Cerebellar cortex (tissue), 1 donor: ENCODE measurements around the gene PRR14.

Experiments
- DNase-seq: peaks from one replicate; pipeline ENCODE4 v3.0.0-alpha.2; 2015; ENCODE audit warnings: low spot score

The PRR14 gene

DNA sequence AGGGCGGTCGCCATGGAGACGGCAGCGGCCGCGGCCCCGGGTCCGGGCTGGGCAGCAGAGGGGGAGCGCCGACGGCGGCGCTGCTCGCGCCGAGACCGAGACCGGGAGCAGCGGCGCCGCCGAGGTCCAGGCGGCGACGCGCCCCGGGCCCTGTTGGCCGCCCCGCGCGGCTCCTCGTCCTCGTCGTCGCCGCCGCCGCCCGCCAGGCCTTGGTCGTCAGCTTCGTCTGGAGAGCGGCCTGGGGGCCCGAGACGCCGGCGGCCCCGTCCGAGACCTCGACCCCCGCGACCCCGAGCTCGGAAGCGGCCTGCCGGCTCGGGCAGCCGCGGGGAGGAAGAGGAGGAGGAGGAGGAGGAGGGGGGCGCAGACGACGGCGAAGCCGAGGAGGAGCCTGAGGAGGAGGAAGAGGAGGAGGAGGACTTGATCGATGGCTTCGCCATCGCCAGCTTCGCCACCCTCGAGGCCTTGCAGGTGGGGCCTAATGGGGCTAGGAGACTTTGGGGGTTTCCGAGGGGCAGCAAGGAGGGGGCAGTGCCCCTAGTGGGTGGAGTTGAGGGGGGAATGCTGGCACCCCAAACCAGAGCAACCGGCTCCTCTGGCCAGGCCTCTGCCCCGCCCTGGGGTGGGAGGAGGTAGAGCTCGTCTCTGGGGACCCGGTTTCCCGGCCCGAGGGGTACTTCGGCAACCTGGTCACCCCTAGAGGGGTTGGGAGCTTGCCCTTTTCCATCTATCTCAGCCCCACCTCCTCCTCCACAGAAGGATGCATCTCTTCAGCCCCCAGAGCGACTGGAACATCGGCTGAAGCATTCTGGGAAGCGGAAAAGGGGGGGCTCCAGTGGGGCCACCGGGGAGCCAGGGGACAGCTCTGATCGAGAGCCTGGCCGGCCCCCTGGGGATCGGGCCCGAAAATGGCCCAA, 9.0 kb downstream of the PRR14 start:
- DNase-seq, result no peak

DNA sequence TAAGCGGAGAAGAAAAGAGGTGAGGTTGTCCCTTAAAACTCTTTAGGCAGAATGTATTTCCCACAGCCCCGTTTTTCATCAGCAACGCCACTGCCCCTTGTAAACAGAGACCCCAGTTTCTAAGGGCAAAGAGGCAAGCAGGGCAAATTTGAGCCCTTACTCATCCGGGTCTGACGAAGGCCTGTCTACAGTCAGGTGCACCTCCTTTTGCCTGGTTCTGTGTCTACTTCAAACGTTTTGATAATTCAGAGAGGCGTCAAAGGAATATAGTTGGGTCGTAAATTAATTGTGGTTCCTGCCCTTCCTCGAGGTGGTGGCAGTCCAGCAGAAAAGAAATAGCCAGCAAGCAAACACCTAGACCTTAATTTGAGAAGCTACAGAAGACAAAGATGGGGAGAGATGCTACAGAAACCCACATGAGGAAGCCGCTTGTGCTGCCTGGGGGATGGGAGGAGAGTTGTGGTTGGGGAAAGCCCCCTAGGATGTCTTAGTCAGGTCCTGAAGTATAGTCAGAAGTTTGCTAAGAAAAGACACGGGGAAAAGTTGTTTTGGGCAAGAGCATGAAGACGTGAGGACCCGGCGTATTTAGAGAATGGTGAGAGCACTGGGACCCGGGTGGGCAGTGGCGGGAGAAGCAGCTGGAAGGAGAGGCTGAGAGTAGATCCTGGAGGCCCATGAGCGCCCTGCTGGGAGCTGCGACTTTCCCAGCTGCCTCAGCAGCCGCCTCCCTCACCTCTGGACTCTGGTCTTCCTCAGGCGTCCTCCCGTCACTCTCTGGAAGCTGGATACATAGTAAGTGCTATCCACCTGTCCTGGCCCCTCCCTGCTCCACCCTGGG, 9.9 kb downstream of the PRR14 start:
- DNase-seq, result no peak

DNA sequence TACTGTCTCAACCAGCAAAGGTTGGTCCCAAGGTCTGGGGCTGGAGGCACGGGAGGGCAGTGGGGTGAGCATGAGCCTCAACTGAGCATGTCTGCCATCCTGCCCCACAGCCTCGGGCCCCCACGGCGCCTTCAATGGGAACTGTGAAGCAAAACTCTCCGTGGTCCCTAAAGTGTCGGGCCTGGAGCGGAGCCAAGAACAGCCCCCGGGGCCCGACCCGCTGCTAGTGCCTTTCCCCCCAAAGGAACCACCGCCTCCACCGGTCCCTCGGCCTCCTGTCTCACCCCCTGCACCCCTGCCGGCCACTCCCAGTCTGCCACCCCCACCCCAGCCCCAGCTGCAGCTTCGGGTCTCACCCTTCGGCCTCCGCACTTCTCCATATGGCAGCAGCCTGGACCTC, 11.7 kb downstream of the PRR14 start:
- no peak for DNase-seq

DNA sequence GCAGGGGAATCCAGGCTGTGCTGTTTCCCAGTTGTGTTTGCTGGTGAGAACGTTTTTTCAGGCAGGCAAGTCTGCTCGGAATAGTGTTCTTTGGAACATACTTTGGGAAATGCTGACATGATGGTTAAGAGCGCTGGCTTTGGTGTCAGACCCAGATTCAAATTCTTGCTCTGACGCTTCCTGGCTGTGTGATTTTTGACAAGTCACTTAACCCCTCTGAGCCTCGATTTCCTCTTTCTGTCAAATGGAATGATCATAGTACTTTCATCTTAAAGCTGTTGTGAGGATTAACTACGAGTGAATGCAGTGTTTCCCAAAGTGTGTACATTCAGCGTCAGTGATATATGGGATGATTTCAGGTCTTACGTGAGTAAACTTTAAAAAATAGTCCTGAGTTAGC, 12.3 kb downstream of the PRR14 start:
- DNase-seq, result no peak

DNA sequence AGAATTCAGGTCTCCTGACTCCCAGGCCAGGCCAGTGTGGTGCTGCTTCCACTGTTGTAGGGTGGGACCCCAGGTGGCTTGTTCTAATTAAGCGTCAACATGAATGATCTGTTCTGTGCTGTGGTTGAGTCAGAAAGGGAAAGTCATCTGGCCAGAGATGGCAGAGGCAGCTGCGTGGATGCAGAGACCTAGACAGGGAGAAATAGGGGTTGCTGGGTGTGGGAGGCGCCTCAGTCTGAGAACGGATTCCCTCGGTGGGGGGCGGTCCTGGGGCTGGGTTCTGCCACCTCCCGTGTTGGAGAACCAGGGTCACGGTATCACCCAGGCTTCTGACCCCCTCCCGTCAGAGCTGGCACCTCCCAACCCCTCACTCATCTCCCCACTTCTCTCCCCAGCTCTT, 13.1 kb downstream of the PRR14 start:
- no peak for DNase-seq

DNA sequence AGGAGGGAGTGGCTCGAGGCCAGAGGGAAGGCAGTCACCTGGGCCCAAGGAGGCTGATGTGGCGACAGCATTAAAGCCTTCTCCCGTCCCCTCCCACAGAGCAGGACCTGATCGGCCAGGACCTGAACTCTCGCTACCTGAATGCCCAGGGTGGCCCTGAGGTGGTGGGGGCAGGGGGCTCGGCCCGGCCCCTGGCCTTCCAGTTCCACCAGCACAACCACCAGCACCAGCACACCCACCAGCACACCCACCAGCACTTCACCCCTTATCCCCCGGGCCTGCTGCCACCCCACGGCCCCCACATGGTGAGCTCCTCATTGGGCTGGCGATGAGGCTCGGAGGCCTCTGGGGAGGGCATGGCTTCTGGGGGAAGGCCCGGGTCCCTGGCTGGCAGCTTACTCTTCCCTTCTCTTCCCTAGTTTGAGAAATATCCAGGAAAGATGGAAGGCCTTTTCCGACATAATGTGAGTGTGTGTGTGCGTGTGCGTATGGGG, 13.9 kb downstream of the PRR14 start:
- DNase-seq, result no peak

DNA sequence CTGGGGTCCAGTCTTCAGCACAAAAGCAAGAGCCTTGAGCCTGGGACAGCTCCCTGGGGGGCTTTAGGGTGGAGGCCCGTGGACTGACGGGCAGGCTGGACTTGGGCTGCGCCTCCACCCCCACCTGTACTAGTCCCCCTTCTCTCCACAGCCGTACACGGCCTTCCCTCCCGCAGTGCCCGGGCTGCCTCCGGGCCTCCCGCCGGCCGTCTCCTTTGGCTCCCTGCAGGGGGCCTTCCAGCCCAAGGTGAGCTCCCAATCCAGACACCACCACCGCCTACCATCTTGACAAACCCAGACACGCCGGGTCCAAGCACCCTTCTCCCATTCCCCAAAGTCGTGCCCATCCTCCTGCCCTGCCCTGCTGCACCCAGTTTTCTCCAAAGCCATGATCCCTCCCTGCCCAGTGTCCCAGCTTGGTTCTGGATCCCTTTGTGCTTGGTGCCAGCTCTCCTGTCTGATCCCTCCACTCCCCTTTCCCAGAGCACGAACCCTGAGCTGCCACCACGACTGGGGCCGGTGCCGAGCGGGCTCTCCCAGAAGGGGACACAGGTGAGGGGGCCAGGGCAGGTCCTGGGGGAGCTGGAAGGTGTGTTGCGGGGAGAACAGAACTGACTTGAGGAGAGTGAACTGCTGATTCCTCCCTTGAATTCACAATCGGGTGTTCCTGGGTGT, 14.5 kb downstream of the PRR14 start:
- no peak for DNase-seq

DNA sequence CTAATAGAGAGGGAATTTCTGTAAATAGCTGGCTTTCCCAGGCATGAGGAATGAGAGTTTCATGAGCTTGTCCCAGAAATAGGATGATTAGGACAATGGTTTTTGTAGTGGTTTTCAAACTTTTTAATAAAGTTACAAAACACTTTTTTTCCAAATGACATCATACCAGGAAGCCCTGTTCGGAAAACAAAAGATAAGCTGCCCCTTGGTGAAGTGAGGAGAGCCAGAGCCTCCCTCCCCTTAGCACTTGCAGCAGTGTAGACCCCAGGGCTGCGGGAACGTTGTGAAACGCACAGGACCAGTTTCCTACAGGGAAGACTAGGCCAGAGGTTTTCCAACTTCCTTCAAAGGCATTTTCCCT, 15.1 kb downstream of the PRR14 start:
- DNase-seq, result no peak

DNA sequence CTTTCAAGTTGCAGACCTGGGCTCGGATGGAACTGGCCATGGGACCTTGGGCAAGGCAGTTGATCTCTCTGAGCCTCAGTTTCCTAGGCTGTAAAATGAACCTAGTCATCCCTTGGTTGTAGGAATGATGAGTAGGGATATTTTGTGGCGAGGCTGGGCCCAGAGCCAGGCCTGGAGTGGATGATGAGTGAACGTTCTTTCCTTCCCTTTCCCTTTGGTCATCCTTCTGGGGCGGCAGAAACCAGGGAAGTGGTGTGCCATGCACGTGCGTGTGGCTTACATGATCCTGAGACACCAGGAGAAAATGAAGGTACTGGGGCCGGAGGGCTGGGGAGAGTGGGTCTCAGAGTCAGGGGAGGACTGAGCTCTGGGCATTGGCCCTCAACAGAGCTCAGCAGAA, 15.9 kb downstream of the PRR14 start:
- no peak for DNase-seq

DNA sequence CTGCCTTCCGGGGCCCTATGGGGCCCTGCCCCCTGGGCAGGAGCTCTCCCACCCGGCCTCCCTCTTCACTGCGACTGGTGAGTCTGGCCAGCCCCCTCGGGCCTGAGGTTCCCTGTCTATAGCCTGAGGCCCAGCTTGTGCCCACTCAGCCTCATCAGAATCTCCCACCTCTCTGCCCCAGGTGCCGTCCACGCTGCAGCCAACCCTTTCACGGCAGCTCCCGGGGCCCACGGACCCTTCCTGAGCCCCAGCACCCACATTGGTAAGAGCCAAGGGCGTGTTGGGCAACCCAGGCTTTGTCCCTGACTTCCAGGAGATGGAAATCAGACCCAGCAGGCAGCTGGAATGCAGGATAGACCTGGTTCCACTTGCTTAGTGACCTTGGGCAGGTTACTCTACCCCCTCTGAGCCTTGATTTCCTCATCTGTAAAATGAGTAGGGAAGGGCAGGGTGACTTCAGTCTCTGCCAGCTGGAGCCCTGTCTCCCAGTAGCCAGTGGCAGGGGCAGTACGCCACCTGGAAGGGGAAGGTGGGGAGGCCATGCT, 16.7 kb downstream of the PRR14 start:
- DNase-seq, result no peak

DNA sequence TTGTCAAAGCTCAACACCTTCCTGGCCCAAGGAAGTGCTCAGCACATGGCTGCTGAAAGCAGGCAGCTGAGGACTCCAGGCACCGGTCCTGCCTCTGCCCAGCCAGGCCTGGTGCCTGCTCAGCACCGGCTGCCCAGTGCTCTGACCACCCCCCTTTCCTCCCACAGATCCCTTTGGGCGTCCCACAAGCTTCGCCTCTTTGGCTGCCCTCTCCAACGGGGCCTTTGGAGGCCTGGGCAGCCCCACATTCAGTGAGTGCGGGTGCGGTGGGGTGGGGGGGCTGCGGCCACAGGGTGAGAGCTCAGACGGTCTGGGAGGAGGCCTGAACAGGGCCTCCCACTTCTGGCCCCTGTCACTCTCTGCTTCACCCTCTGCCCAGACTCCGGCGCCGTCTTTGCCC, 17.6 kb downstream of the PRR14 start:
- DNase-seq, result no peak

DNA sequence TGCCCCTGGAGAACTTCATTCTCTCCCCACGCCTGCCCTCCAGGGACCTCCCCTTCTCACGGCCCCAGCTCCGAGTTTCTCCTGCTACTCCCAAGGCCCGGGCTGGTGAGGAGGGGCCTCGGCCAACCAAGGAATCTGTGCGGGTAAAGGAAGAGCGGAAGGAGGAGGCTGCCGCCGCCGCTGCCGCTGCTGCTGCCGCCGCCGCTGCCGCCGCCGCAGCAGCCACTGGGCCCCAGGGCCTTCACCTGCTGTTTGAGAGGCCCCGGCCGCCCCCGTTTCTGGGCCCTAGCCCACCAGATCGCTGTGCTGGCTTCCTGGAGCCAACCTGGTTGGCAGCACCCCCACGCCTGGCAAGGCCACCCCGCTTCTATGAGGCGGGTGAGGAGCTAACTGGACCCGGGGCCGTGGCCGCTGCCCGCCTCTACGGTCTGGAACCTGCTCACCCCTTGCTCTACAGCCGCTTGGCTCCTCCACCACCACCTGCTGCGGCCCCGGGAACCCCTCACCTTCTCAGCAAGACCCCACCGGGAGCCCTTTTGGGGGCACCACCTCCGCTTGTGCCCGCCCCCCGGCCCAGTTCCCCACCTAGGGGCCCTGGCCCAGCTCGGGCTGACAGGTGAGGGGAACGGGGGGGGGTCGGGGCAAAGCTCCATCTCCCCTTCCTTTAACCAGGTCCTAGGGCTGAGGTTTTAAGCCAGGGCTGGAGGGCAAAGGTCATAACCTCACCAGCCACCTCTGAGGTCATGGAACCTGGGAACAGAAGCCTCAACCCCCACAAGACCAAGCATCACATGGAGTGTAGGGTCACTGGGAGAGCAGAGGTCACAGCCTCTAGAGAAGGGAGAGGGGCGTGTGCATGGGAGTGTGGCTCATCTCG, 18.5 kb downstream of the PRR14 start:
- DNase-seq, result no peak

DNA sequence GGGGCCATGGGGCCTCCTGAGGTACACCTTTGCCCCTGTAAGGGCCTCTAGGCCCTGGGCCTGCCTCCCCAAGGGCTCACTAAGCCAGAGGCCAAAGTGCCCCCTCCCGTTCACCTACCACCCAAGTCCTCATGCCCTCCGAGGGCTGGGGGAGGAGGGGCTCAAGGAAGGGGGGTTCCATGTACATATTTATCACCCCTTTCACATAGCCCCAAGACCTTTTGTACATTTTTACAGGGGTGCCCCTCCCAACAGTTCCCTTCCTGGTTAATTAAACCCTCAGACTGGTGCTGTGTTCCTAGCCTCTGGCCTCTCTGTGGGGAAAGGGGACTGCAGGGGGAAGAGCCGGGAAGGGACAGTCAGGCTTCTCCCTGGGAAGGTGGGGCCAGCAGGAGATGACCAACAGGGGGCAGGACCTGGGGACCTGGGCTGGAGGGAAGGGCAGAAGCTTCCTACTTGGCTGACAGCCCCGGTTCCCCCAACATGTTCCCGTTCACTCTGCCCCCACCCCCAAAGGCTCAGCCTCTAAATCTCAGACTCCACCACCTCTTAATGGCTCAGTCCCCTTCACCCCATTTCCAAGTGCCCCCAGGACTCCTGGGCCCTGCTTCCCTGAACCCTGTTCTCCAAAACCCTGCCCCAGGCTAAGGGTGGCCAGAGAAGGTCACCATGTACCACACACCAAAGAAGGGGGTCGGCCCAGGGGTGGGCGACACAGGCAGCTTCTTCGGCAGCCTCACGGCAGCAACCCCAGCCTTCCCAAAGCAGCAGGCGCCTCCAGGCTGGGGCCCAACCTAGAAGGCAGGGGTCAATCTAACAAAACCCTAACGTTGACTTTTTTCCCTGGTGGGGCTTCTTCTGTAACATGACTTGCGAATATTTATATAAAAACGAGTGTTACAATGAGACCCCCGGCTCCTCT, 19.4 kb downstream of the PRR14 start:
- no peak for DNase-seq

DNA sequence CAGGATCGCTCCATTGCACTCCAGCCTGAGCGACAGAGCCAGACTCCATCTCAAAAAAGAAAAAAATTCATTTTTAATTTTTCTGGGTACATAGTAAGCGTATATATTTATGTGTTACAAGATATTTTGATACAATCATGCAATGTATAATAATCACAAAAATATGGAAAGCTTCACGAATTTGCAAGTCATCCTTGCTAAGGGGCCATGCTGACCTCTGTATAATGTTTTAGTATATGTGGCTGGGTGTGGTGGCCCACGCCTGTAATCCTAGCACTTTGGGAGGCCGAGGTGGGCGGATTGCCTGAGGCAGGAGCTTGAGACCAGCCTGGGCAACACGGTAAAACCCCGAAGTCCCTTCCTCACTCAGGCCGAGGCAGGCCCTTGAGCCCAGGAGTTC, 24.4 kb downstream of the PRR14 start:
- DNase-seq, result no peak

DNA sequence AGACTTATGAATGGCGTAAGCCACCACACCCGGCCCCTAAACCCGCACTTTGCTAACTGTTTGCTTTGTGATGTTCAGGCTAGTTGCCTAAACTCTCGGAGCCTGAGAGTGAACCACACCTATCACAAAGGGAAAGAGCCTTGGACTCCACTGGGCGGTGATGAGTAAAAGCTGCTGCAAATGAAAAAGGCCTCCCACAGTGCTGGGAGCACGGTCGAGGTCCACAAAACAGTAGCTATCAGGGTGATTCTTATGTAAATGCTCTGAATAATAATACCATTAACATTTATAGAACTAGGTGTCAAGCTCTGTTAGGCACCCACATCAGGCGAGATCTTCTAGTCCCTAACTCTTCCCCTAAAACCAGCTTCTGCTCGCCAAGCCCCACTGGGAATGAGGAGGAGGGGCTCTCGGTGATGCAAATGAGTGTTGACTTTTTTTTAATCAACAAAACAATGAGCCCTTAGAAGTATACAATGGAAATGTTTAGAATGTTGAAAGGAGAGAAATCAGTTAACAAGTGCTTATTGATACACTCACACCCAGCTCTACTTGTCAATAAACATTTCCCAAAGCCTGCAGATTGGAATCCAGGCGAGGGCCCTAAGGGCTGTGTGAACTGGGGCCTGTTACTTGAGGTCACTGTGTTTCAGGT, 27.3 kb downstream of the PRR14 start:
- no peak for DNase-seq

DNA sequence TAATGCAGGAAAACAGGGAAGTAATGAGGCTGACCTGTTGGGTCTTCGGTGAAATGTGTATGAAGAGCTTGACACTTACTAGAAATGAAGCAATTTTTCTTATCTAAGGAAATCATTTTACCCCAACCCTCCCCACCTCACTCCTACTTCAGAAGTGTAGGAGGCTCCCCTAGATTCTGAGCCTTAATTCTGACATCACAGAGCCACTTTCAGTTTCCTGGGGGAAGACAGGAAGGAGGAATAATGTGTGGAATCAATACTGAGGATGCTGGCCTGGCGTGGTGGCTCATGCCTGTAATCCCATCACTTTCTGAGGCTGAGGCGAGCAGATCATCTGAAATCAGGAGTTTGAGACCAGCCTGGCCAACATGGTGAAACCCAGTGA, 27.8 kb downstream of the PRR14 start:
- no peak for DNase-seq

DNA sequence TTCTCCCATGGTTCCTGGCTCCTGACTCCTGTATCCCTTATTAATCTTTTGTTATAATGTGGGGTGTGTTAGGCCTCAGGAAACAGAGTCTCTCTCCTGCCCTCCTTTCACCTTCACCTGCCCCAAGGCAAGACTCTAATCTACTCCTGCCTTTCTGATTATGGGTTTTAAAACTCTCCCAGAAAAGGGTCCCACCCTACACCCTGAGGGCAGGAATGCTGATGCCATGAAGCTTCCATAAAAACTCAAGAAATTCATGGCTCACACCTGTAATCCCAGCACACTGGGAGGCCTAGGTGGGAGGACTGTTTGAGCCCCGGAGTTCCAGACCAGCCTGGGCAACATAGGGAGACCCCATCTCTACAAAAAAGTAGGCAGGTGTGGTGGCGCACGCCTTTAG, 29.6 kb downstream of the PRR14 start:
- DNase-seq, result no peak

DNA sequence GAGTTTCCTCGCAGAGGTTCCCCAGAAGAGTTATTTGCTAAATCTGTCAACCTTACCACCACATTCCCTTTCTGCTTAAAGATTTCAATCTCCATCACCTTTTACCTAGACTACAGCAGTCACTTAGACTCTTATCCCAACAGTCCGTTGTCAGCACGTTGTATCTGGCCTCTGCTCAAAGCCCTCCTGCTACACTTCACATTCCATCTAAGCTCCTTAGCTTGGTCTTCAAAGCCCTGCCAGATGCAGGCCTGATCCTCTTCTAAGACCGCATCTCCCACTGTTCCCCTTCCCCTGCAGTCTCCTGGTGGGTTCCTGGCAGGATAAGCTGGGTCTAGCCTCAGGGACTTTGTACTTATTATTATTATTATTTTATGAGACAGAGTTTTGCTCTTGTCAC, 37.9 kb downstream of the PRR14 start:
- DNase-seq, result no peak

DNA sequence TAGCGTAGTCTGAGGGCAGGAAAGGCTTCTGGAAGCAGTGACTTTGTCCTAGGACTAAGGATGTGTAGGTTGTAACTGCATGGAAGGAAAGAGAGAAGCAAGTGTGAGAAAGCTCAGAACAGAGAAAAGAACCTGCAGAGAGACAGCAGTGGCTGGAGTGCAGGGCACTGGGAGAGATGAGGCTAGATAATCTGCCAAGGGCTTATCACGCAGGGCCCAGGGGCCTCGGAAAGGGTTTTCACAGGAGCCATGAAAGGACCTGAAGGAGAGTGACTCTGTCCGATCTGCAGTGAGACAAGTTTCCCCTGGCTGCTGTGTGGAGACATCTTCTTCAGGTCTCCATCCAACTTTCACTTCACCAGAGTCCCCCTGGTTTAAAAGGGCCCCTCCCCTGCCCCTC, 41.1 kb downstream of the PRR14 start:
- no peak for DNase-seq
